ENCODE results near the gene UNC5C.

DNA sequence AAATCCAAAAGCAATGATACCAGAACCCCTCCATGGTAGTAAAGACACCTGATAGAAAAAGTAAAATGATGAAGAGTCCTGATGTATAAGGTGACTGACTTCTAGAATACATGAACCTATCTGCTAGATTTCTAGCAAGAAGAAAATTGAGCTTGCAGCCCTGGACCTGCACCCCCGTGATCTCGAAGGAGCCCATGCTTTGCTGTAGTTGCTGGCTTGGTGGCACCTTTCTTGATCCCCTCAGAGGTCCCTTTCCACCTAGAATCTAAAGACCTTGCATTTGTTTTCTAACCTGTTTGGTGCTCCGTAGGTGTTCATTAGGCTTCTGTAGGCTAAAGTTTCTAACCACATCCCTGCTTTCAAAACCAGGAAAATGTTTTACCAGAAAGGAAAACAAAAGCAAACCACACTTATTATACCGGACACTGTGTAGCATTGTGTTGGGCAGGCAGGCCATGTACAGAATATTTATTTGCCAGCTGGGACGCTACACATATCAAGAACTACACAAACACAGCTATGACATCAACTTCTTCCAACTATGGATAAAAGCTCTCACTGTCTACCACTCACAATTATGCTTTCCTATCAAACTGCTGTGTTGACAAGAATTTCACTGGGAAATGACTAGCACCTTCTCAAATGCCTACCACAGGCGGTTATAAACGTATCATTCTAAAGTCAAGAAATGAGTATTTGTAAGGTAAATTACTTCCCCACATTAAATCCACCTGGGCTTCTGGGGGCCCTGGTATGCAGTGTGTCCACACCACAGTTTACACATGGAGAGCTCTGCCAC lies 316.2 kb downstream of the UNC5C start:
- TF ChIP-seq, protein P1, sequence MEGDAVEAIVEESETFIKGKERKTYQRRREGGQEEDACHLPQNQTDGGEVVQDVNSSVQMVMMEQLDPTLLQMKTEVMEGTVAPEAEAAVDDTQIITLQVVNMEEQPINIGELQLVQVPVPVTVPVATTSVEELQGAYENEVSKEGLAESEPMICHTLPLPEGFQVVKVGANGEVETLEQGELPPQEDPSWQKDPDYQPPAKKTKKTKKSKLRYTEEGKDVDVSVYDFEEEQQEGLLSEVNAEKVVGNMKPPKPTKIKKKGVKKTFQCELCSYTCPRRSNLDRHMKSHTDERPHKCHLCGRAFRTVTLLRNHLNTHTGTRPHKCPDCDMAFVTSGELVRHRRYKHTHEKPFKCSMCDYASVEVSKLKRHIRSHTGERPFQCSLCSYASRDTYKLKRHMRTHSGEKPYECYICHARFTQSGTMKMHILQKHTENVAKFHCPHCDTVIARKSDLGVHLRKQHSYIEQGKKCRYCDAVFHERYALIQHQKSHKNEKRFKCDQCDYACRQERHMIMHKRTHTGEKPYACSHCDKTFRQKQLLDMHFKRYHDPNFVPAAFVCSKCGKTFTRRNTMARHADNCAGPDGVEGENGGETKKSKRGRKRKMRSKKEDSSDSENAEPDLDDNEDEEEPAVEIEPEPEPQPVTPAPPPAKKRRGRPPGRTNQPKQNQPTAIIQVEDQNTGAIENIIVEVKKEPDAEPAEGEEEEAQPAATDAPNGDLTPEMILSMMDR (optimal IDR thresholded peaks at IDR 0.05 in 1 of 3, IDR thresholded peaks at IDR 0.05 in 1 of 3, conservative IDR thresholded peaks at IDR 0.05 in 1 of 3; ENCODE audit: extremely low read depth in 1 of 3, insufficient read depth in 2 of 3, low read length in 3 of 3): no peak
- no peak for TF ChIP-seq EZH2 (IDR thresholded peaks at IDR 0.05; ENCODE audit: low read length)

Data from keratinocyte (primary cell).